Activated T-helper 1 cell treated with anti-CD3 and anti-CD28 coated beads, Interleukin-12 subunit alpha, Interleukin-12 subunit beta, Interleukin-2, Interleukin-4 antibody, amounts not matched to agents 30 ng/mL and 10 ng/mL and 1 ng/mL, durations not matched to agents 14 hours and 24 hours and 36 hours (primary cell): ENCODE measurements around the gene C17orf107. TPM values are rescaled to one million over a fixed set of nuclear protein-coding genes. Genes with fewer than 3 reads are reported as not detected.
"Not testable (repeated sequence)": the region's sequence is repeated elsewhere in the genome, so short reads cannot be mapped to it uniquely, and the experiment has no call there.

ENCODE experiments used
- DNase-seq: peaks from one replicate; pipeline ENCODE4 v3.0.0; 2021; ENCODE audit warnings: low spot score
- H3K27ac Mint-ChIP-seq: one replicate; pipeline ENCODE4 v1.8.0; 2021; ENCODE audit warnings: mild to moderate bottlenecking, mixed read lengths
- H3K27me3 Mint-ChIP-seq: one replicate; pipeline ENCODE4 v1.8.0; 2022; ENCODE audit warnings: mild to moderate bottlenecking, moderate library complexity, mixed read lengths; ENCODE audit not compliant: insufficient read depth
- H3K36me3 Mint-ChIP-seq: one replicate; pipeline ENCODE4 v1.8.0; 2021; ENCODE audit warnings: low read depth, mixed read lengths
- H3K4me1 Mint-ChIP-seq: one replicate; pipeline ENCODE4 v1.8.0; 2021; ENCODE audit warnings: low read depth, mixed read lengths
- H3K4me3 Mint-ChIP-seq: one replicate; pipeline ENCODE4 v1.8.0; 2021; ENCODE audit warnings: mild to moderate bottlenecking, moderate library complexity, mixed read lengths
- H3K9me3 Mint-ChIP-seq: one replicate; pipeline ENCODE4 v1.8.0; 2021; ENCODE audit warnings: mixed read lengths
- intact Hi-C: fragments of 100-400 bp; cut with micrococcal nuclease; formaldehyde crosslinking; loops from one replicate; pipeline ENCODE4 v1.15.1; 2024
- total RNA-seq: library from RNA; stranded (reverse); gene quantifications from 2 replicates; pipeline ENCODE4 v1.2.3, GENCODE V29; 2022

Gene C17orf107
- 1.3 and 1.8 TPM in 2 replicates for total RNA-seq

DNA sequence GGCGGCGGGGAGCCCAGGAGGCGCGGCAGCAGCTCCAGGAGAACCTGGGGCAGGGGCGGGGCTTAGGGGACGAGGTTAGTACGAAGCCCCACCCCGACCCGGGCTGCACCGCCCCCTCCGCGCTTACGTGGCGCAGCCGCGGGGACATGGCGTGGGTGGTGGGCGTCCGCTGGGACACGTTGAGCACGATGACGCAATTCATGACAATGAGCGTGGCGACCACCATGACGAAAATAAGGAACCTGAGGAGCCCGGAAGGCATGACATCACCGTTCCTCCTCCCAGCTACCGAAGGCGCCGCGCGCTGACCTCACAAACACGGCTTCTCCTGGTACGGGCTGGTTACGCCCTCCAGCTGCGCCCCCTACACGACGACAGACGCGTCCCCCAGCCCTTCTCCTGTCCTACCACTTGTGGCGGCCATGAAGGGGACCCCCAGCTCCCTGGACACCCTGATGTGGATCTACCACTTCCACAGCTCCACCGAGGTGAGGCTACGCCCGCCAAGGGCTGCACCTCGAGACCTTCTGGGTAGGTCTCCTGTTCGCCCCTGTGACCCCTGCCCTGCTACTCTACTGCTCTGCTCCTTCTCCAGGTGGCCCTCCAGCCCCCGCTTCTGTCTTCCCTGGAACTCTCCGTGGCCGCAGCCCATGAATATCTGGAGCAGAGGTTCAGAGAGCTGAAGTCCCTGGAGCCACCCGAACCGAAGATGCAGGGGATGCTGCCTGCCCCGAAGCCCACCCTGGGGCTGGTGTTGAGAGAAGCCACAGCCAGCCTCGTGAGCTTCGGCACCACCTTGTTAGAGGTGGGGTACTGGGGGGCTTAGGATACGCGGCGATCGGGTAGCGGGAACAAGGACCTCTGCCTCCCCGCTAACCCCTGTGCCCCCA lies at the start of gene C17orf107:
TSS of gene C17orf107 (plus strand) at position 196 of the 890 bp plus-strand sequence. CDS start at position 423, 227 bp downstream.
- peaks cover 8% of the 10 kb centered on the region for H3K27me3 Mint-ChIP-seq
- peaks cover 25% of the 10 kb centered on the region for H3K4me1 Mint-ChIP-seq
- H3K27ac Mint-ChIP-seq = peak within 1 kb of the TSS; percentile 92
- intact Hi-C loops = loop anchor here (1.0 to 5.0 kb wide), 4 partner anchors 41 to 332 kb away; partner anchors contain the start of genes ARRB2, RNF167 and SLC25A11
- no peaks in the 10 kb centered on the region for H3K9me3 Mint-ChIP-seq
- H3K4me3 Mint-ChIP-seq = peak within 1 kb of the TSS; percentile 87
- peaks cover 6% of the 10 kb centered on the region for H3K36me3 Mint-ChIP-seq
- DNase-seq = peak; percentile 84

DNA sequence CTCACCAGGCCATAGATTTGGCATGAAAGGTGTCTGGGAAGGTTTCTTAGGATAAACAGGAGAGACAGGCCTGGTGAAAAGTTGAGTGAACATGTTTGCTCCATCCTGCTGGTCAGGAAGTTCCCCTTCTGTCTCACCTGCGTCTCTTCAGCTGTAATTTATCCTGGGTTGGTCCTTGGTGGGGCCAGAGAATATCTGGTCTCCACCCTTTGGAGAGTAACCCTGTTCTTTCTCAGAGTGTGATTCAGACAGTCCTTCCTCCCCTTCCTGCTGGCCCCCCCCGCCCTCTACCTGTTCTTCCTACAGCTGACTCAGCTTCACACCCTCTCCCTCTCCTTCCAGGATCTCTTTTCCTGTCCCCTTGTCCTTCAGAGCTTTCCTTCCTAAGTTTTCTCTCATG lies 49.1 kb upstream of the C17orf107 start:
- Mint-ChIP-seq H3K36me3 (peaks cover 15% of the 10 kb centered on the region), H3K27me3 (no peaks in the 10 kb centered on the region), H3K4me1 (peaks cover 38% of the 10 kb centered on the region), H3K27ac (no peak overlapping the region), H3K9me3 (peaks cover 7% of the 10 kb centered on the region), H3K4me3 (no peak overlapping the region)
- no peak for DNase-seq
- intact Hi-C loops = no loop called here

DNA sequence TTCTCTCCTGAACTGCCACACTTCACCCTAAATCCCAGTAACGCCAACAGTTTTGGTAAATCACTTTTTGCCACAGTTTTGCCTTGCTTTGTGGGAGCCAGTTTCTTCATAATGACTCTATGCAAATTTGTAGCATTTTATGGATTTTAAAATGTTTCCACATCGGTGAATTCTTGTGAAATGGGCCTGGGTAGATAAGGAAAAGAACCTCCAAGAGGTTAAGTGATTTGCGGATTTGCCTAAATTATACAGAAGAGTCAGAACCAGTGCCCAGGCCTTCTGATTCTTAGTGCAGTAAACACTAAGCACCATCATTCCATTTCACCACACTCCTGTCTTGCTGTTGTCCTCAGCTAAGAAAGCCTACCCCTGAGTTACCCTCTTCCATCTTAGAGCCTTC lies 48.3 kb upstream of the C17orf107 start:
- no peak for DNase-seq
- no peaks in the 10 kb centered on the region for H3K27me3 Mint-ChIP-seq
- intact Hi-C loops = no loop called here
- H3K9me3 Mint-ChIP-seq = peaks cover 7% of the 10 kb centered on the region
- peaks cover 36% of the 10 kb centered on the region for H3K4me1 Mint-ChIP-seq
- peaks cover 15% of the 10 kb centered on the region for H3K36me3 Mint-ChIP-seq
- H3K27ac Mint-ChIP-seq = no peak overlapping the region
- H3K4me3 Mint-ChIP-seq = no peak overlapping the region

DNA sequence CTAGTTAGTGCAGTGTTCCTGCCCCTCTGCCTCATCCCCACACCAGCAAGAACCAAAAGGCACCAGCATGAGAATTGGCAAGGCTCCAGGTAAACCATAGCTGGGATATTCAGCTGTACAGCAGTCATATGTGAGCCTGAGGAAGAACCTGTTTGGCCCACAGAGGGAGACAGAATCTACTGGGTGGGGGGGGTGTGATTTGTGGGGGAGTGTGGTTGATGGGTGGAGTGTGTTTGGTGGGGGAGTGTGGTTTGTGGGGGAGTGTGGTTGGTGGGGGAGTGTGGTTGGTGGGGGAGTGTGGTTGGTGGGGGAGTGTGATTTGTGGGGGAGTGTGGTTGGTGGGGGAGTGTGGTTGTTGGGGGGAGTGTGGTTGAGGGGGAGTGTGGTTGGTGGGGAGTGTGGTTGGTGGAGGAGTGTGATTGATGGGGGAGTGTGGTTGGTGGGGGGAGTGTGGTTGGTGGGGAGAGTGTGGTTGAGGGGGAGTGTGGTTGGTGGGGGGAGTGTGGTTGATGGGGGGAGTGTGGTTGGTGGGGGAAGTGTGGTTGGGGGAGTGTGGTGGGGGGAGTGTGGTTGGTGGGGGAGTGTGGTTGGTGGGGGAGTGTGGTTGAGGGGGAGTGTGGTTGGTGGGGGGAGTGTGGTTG lies 46.6 kb upstream of the C17orf107 start:
- H3K27me3 Mint-ChIP-seq = no peaks in the 10 kb centered on the region
- H3K27ac Mint-ChIP-seq = peak overlapping the region; percentile 50
- DNase-seq = no peak
- intact Hi-C loops = no loop called here
- peaks cover 7% of the 10 kb centered on the region for H3K9me3 Mint-ChIP-seq
- peaks cover 24% of the 10 kb centered on the region for H3K36me3 Mint-ChIP-seq
- H3K4me3 Mint-ChIP-seq = no peak overlapping the region
- peaks cover 35% of the 10 kb centered on the region for H3K4me1 Mint-ChIP-seq

DNA sequence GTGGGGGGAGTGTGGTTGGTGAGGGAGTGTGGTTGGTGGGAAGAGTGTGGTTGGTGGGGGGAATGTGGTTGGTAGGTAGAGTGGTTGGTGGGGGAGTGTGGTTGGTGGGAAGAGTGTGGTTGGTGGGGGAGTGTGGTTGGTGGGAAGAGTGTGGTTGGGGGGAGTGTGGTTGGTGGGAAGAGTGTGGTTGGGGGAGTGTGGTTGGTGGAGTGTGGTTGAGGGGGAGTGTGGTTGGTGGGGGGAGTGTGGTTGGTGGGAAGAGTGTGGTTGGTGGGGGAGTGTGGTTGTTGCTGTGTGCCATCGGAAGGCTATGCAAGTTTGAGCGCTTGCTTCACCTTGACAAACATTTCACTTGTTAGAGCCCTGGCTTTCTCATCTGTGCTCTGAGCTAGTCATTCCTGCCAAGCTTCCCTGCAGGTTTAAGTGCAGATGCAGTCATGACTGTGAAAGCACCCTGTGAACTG lies 46.1 kb upstream of the C17orf107 start:
- H3K9me3 Mint-ChIP-seq = peaks cover 7% of the 10 kb centered on the region
- H3K4me3 Mint-ChIP-seq = no peak overlapping the region
- H3K36me3 Mint-ChIP-seq = peaks cover 26% of the 10 kb centered on the region
- peaks cover 38% of the 10 kb centered on the region for H3K4me1 Mint-ChIP-seq
- DNase-seq = no peak
- H3K27ac Mint-ChIP-seq = peak overlapping the region; percentile 77
- no peaks in the 10 kb centered on the region for H3K27me3 Mint-ChIP-seq
- intact Hi-C loops = no loop called here

DNA sequence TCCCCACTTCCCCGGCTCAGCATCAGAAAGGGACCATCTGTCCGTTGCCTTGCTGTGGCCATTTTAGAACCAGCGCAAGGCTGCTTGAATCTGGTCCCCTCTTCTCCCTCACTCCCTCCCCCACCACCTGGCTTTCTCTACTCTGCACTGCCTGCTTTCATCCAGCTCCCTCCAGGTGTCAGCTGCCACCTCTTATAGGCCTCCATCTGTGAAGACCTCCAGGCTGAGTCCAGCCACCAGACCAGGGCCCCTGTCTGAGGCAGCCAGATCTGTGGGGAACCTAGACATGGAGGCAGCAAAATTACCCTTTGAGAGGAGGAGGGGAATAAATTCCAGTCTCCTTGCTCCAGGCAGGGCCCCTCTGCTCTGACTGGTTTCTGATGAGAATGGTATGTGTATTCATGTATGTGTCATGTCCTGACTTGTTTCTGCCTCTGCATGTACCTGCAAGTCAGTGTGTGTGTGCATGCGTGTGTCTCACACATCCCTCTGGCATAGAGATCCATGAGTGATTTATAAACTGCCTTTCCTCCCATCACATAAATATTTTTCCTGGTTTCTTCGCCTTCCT lies 45.1 kb upstream of the C17orf107 start:
- intact Hi-C loops = no loop called here
- no peak overlapping the region for H3K4me3 Mint-ChIP-seq
- H3K4me1 Mint-ChIP-seq = peaks cover 42% of the 10 kb centered on the region
- H3K27ac Mint-ChIP-seq = peak overlapping the region; percentile 67
- H3K27me3 Mint-ChIP-seq = no peaks in the 10 kb centered on the region
- H3K9me3 Mint-ChIP-seq = peaks cover 7% of the 10 kb centered on the region
- DNase-seq = no peak
- peaks cover 26% of the 10 kb centered on the region for H3K36me3 Mint-ChIP-seq

DNA sequence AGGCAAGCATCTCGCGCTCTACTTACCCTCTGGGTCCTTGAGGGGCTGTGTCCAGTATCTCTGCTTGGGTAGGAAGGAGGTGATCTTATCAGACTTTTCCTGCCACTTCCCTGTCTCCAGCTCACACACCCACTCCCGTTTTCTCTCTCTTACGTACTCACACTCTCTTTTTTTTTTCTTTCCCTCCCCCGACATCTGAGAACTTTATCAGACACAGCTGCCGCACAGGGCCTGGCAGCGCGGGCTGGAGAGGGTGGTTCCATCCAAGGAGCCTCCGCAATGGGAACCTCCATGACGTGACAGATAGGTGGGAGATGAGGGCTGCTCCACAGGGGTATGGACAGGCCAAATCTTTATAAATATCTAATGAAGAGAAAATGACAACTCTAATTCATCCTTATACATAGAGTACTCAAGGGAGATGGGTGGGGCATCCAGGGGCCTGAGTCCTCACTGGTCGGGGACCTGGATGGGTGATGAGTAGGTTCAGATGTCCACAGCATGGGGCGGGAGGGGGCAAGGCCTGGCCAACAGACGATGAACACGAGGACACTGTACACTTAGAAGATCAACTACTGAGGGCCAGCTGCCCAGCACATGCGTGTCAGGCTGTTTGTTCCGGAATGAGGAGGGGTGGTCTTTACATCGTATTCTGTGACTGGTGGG lies 42.9 kb upstream of the C17orf107 start:
- H3K36me3 Mint-ChIP-seq = peaks cover 23% of the 10 kb centered on the region
- no peak overlapping the region for H3K4me3 Mint-ChIP-seq
- peaks cover 28% of the 10 kb centered on the region for H3K4me1 Mint-ChIP-seq
- H3K27ac Mint-ChIP-seq = no peak overlapping the region
- H3K27me3 Mint-ChIP-seq = no peaks in the 10 kb centered on the region
- DNase-seq = no peak
- H3K9me3 Mint-ChIP-seq = peaks cover 7% of the 10 kb centered on the region
- intact Hi-C loops = no loop called here

DNA sequence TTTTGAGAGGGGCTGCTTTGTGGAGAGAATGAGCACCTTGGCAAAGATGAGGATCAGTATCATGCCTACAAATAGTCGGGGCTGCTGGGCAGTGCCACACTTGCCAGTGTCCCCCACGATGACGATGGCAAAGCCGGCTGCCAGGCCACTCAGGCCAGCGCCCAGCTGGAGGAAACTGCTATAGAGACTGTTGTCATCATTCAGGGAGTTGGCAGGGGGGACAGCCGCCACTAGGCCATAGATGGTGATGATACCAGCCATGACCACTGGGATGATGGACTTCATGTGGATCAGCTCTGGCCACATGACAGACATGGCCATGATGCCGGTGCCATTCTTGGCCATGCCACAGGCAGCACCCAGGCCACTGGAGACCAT lies 42.4 kb upstream of the C17orf107 start:
- H3K27ac Mint-ChIP-seq = no peak overlapping the region
- H3K27me3 Mint-ChIP-seq = no peaks in the 10 kb centered on the region
- no peak overlapping the region for H3K4me3 Mint-ChIP-seq
- DNase-seq = no peak
- intact Hi-C loops = no loop called here
- peaks cover 27% of the 10 kb centered on the region for H3K4me1 Mint-ChIP-seq
- H3K9me3 Mint-ChIP-seq = peaks cover 6% of the 10 kb centered on the region
- H3K36me3 Mint-ChIP-seq = peaks cover 23% of the 10 kb centered on the region

DNA sequence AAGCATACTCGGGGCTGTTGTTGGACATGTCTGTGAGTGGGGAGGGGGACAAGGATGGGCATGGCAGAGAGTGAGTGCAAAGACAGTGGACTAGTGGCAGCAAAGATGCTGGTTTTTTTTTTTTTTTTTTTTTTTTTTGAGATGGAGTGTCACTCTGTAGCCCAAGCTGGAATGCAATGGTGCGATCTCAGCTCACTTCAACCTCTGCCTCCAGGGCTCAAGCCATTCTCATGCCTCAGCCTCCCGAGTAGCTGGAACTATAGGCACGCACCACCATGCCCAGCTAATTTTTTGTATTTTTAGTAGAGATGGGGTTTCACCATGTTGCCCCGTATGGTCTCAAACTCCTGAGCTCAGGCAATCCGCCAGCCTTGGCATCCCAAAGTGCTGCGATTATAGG lies 42.0 kb upstream of the C17orf107 start:
- H3K4me3 Mint-ChIP-seq, DNase-seq, H3K27ac Mint-ChIP-seq, H3K27me3 Mint-ChIP-seq, intact Hi-C loops, H3K9me3 Mint-ChIP-seq: not testable (repeated sequence)
- H3K4me1 Mint-ChIP-seq = peaks cover 26% of the 10 kb centered on the region
- peaks cover 20% of the 10 kb centered on the region for H3K36me3 Mint-ChIP-seq

DNA sequence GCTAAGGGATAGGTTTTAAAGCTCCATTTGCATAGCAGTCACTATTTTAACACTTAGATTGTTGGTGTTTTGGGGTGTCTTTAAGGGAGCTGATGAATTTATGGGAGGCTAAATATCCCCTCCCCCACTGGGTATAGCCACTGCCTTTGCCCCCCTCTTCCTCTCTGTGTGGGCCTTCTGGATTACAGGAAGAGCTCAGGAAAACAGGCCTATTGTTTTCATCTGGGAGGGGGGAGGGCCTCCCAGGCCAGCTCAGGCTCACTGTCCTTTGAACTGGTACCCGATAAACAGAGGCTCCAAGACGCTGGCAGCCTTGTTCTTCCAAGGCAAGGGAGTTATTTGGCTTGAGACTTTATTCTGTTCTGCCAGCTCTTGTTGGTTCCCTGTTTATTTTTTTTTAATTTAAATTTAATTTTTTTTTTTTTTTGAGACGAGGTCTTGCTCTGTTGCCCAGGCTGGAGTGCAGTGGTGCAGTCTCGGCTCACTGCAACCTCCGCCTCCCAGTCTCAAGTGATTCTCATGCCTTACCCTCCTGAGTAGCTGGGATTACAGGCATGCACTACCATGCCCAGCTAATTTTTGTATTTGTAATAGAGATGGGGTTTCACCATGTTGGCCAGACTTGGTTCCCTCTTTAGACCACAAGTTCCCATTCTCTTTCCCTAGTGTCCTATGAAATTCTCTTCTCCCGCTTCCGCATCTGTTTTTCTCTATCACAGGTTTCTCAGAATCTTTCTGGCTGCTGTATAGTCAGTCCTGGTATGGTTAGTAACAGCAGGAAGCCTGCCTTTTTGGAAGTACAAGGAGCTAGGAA lies 41.1 kb upstream of the C17orf107 start:
- DNase-seq = no peak
- no peaks in the 10 kb centered on the region for H3K27me3 Mint-ChIP-seq
- intact Hi-C loops = no loop called here
- no peaks in the 10 kb centered on the region for H3K9me3 Mint-ChIP-seq
- H3K36me3 Mint-ChIP-seq = peaks cover 20% of the 10 kb centered on the region
- no peak overlapping the region for H3K4me3 Mint-ChIP-seq
- no peak overlapping the region for H3K27ac Mint-ChIP-seq
- peaks cover 24% of the 10 kb centered on the region for H3K4me1 Mint-ChIP-seq

DNA sequence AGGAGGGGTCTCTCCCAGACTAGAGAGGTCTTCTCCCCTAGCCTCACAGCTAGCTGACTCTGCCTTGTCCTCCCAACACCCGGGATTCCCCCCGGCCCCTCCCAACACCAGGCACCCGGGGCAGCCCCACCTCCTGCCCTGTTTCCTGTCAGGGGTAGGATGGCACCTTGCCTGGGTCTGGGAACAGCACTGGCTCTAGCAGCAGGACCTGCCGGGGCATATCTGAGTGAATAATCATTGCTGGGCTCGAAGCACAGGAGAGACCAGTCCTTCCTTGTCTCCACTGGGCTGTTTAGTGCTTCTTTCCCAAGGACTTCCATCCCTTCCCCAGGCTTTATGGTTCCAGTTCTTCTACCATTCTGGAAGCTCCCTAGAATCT lies 40.5 kb upstream of the C17orf107 start:
- H3K4me1 Mint-ChIP-seq = peaks cover 24% of the 10 kb centered on the region
- H3K4me3 Mint-ChIP-seq = no peak overlapping the region
- H3K9me3 Mint-ChIP-seq = no peaks in the 10 kb centered on the region
- no peak for DNase-seq
- H3K27me3 Mint-ChIP-seq = no peaks in the 10 kb centered on the region
- peaks cover 20% of the 10 kb centered on the region for H3K36me3 Mint-ChIP-seq
- intact Hi-C loops = no loop called here
- H3K27ac Mint-ChIP-seq = no peak overlapping the region
